Colonic mucosa (tissue), 4 donors: ENCODE results near the gene RETREG1. TPM values are rescaled to one million over a fixed set of nuclear protein-coding genes. Genes with fewer than 3 reads are reported as not detected.

Source experiments
- DNase-seq: peaks from one replicate; pipeline ENCODE4 v3.0.0-alpha.2; 2020
- H3K27ac ChIP-seq: fragments of 200-600 bp; one replicate; pipeline ENCODE4 v1.8.0; 2021
- H3K27me3 ChIP-seq: fragments of 200-600 bp; one replicate; pipeline ENCODE4 v1.8.0; 2021
- H3K36me3 ChIP-seq: fragments of 200-600 bp; one replicate; pipeline ENCODE4 v1.8.0; 2021
- H3K4me1 ChIP-seq: fragments of 200-600 bp; one replicate; pipeline ENCODE4 v1.8.0; 2021; ENCODE audit warnings: mild to moderate bottlenecking
- H3K4me3 ChIP-seq: fragments of 200-600 bp; one replicate; pipeline ENCODE4 v1.8.0; 2021
- H3K9ac ChIP-seq, 2 donors: one replicate each; pipeline ENCODE4 v1.7.0; 2013; ENCODE audit warnings: control low read depth in 2 of 2, low read depth in 2 of 2, low read length in 2 of 2
- H3K9me3 ChIP-seq: fragments of 200-600 bp; one replicate; pipeline ENCODE4 v1.8.0; 2021
- intact Hi-C: fragments of 100-400 bp; cut with DNase I; formaldehyde crosslinking; loops from one replicate; pipeline ENCODE4 v1.14.1; 2022
- total RNA-seq, 2 donors: library from RNA; stranded (reverse); fragmentation: NEBNext Ultra II Directional in 1 of 2; extraction: Animal tissue kit (Norgen Biotek cat#: 25700) in 1 of 2; gene quantifications; one replicate each; pipeline ENCODE4 v1.2.1, GENCODE V29; 2021
- TF ChIP-seq, protein P1 (sequence below): fragments of 200-600 bp; IDR thresholded peaks from one replicate; pipeline ENCODE4 v1.8.0; 2022; ENCODE audit warnings: antibody characterized with exemption, mild to moderate bottlenecking
- donor health status: healthy.
- donor health status: DM: no; HTN: no; CAD: no.
- donor health status: DM: no; HTN: no; CAD: no.

RETREG1 gene, protein sequence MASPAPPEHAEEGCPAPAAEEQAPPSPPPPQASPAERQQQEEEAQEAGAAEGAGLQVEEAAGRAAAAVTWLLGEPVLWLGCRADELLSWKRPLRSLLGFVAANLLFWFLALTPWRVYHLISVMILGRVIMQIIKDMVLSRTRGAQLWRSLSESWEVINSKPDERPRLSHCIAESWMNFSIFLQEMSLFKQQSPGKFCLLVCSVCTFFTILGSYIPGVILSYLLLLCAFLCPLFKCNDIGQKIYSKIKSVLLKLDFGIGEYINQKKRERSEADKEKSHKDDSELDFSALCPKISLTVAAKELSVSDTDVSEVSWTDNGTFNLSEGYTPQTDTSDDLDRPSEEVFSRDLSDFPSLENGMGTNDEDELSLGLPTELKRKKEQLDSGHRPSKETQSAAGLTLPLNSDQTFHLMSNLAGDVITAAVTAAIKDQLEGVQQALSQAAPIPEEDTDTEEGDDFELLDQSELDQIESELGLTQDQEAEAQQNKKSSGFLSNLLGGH
- total RNA-seq, result 10 to 100 TPM; 49.9 to 56.8 TPM

DNA sequence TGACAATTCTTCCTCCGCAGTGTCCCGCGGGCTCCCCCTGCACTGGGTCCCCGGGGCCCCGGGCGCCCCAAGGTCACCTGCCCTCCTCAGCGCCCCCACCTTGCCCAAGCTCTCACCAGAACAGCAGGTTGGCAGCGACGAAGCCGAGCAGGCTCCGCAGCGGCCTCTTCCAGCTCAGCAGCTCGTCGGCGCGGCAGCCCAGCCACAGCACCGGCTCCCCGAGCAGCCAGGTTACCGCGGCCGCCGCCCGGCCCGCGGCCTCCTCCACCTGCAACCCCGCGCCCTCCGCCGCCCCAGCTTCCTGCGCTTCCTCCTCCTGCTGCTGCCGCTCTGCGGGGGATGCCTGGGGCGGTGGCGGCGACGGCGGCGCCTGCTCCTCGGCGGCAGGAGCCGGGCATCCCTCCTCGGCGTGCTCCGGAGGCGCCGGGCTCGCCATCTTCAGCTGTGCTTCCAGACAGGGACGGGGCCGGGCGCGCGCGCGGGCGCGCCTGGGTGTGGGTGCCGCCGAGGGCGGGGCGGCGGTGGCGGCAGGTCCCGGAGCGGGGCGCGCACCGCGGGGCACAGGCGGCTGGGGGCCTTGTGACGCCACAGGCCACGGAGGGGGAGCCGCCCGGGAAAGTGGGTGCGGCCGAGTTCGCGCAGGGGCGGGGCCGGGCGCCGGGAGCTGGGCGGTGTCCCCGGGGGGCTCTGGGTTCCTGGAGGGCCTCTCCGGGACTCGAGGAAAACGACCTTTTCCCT is at the start of gene RETREG1:
Gene RETREG1 (minus strand): TSS at position 462 of the 738 bp plus-strand sequence. CDS start 26 bp downstream, at position 436.
- H3K9me3 ChIP-seq, result no peaks in the 10 kb centered on the region
- no peaks in the 10 kb centered on the region for H3K27me3 ChIP-seq
- H3K4me1 ChIP-seq, result peaks cover 4% of the 10 kb centered on the region
- peak within 1 kb of the TSS; percentile 91 for H3K4me3 ChIP-seq
- H3K36me3 ChIP-seq, result no peaks in the 10 kb centered on the region
- TF ChIP-seq, protein P1, sequence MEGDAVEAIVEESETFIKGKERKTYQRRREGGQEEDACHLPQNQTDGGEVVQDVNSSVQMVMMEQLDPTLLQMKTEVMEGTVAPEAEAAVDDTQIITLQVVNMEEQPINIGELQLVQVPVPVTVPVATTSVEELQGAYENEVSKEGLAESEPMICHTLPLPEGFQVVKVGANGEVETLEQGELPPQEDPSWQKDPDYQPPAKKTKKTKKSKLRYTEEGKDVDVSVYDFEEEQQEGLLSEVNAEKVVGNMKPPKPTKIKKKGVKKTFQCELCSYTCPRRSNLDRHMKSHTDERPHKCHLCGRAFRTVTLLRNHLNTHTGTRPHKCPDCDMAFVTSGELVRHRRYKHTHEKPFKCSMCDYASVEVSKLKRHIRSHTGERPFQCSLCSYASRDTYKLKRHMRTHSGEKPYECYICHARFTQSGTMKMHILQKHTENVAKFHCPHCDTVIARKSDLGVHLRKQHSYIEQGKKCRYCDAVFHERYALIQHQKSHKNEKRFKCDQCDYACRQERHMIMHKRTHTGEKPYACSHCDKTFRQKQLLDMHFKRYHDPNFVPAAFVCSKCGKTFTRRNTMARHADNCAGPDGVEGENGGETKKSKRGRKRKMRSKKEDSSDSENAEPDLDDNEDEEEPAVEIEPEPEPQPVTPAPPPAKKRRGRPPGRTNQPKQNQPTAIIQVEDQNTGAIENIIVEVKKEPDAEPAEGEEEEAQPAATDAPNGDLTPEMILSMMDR, result no peak
- H3K9ac ChIP-seq, result peak within 1 kb of the TSS; percentile 77 to 81
- peak within 1 kb of the TSS; percentile 47 for H3K27ac ChIP-seq
- intact Hi-C loops, result no loop called here
- DNase-seq, result peak; percentile 76

DNA sequence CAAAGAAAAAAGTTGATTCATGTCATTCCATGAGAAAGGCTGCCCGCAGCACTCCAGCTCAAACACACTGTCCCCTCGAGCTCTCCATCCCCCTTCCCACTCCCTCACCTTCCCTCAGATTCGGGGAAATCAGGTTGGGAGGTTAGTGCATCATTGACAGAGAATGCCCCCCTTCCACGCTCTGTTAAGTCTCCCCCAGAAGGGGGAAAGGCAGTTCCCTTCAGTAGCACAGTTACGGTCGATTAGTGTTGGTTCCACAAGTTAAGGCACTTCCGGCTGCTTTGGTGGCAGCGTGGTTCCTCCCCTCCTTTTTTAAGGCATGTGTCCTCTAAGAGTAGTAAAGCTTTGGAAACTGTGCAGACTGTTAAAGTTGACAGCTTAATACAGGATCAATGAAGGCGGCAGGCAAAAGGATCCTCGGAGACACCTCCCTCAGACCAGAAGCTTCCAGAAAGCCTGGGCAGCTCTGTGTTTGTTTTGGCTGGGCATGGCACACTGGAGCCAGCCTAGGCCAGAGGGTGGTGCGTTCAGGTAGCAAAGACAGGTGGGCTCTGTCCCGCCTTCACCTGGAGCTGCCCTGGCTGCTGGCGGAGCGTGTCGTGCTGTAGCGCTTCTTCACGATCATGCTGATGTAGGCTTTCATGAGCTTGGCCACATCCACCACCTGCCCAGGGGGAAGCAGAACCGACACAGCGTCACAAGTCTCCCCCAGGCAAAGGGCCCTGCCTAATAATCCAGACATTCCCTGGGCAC is 49.5 kb upstream of the RETREG1 start:
- no peaks in the 10 kb centered on the region for H3K27me3 ChIP-seq
- H3K4me3 ChIP-seq, result no peak overlapping the region
- H3K4me1 ChIP-seq, result no peaks in the 10 kb centered on the region
- no peak overlapping the region for H3K9ac ChIP-seq
- TF ChIP-seq, protein P1, result no peak
- intact Hi-C loops, result loop anchor here (2.0 to 10.0 kb wide), 2 partner anchors 212 to 506 kb away; no protein-coding TSS in a partner anchor
- no peaks in the 10 kb centered on the region for H3K9me3 ChIP-seq
- H3K27ac ChIP-seq, result no peak overlapping the region
- DNase-seq, result peak; percentile 58
- H3K36me3 ChIP-seq, result no peaks in the 10 kb centered on the region

DNA sequence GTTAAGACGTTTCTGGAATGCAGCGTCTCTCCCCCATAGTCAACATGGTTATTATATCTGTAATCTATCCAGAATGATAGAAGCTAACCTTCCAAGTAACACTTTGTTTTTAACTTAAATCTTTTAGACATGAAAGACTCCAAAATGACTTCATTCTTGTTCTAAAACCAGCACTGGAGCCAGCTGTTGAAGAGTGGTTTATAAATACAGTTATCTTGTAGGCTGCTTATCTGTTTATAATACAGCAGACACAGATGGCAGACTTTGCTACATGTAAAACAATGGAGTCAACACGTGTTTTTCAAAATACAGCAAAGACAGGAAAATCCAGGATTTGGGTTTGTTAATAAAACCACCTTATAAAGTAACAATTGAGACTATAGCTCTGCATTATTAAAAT is 48.8 kb upstream of the RETREG1 start:
- H3K9me3 ChIP-seq, result no peaks in the 10 kb centered on the region
- intact Hi-C loops, result loop anchor here (10.0 kb wide), 1 partner anchor 211 kb away; no protein-coding TSS in a partner anchor
- no peak overlapping the region for H3K4me3 ChIP-seq
- no peak overlapping the region for H3K9ac ChIP-seq
- DNase-seq, result no peak
- H3K36me3 ChIP-seq, result no peaks in the 10 kb centered on the region
- no peaks in the 10 kb centered on the region for H3K4me1 ChIP-seq
- no peak overlapping the region for H3K27ac ChIP-seq
- no peaks in the 10 kb centered on the region for H3K27me3 ChIP-seq
- TF ChIP-seq, protein P1, result no peak

DNA sequence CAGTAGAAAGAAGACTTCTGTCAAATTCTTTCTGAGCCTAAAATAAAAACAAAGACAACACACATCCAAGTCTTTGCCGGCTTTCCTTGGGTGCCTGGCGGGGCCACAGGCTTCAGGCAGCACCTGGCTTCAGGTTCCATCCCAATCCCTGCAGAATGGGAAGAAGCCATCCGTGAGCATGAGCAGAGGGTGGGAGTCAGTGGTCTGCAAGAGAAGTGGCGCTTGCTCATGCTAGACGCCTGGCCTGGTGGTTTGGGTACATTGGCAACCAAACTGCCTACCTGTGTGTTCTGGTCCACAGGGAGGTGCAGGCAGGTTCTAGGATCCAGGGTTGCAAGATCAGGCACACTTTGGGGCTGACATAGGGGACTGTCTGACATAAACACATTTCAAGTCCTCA is 47.6 kb upstream of the RETREG1 start:
- TF ChIP-seq, protein P1, result no peak
- Histone ChIP-seq H3K9me3 (no peaks in the 10 kb centered on the region), H3K4me1 (no peaks in the 10 kb centered on the region), H3K4me3 (no peak overlapping the region), H3K36me3 (no peaks in the 10 kb centered on the region), H3K27ac (no peak overlapping the region), H3K9ac (no peak overlapping the region), H3K27me3 (no peaks in the 10 kb centered on the region)
- intact Hi-C loops, result loop anchor here (10.0 kb wide), 1 partner anchor 210 kb away; no protein-coding TSS in a partner anchor
- DNase-seq, result no peak

DNA sequence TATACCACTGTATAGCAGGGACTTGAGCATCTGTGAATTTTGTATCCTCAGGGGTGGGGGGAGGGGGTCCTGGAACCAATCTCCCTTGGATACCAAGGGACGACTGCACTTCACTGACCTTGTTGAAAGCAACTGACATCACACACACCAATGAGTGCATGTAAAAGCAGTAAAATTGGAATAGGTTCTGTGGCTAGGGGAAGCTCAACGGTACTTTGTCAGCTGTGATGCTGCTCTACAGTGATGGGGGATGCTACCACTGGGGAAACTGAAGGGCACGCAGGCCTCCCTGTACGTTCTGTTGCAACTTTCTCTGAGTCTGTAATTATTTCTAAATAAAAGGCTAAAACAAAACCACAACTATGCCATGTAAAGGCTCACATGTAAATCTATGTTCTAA is 47.0 kb upstream of the RETREG1 start:
- TF ChIP-seq, protein P1, result no peak
- no peak overlapping the region for H3K4me3 ChIP-seq
- no peaks in the 10 kb centered on the region for H3K4me1 ChIP-seq
- no peaks in the 10 kb centered on the region for H3K27me3 ChIP-seq
- no peaks in the 10 kb centered on the region for H3K36me3 ChIP-seq
- intact Hi-C loops, result loop anchor here (10.0 kb wide), 1 partner anchor 209 kb away; no protein-coding TSS in a partner anchor
- H3K9ac ChIP-seq, result no peak overlapping the region
- H3K9me3 ChIP-seq, result no peaks in the 10 kb centered on the region
- no peak for DNase-seq
- H3K27ac ChIP-seq, result no peak overlapping the region
